ENCODE results near the gene INPP5D.
A peak's percentile ranks its signal among the peaks of the same experiment; 100 is the strongest.

INPP5D gene

GRCh38 chr2:233124421-233125080 lies 64.4 kb downstream of the INPP5D start:
- Histone ChIP-seq H3K4me1 (ENCODE audit: control insufficient read depth, low read length) (peaks cover 39% of the 10 kb centered on the region), H3K9me2 (replicated peaks; ENCODE audit: control insufficient read depth, low read length) (no peaks in the 10 kb centered on the region), H3K4me2 (ENCODE audit: low read length) (peak overlapping the region; percentile 74), H3K27ac (ENCODE audit: low read depth, low read length) (peak overlapping the region; percentile 80), H3K36me3 (ENCODE audit: control insufficient read depth, low read length) (peaks cover 55% of the 10 kb centered on the region), H3K27me3 (ENCODE audit: control insufficient read depth, low read length) (no peaks in the 10 kb centered on the region), H4K20me1 (ENCODE audit: control insufficient read depth, insufficient read depth, low read depth, low read length) (no peaks in the 10 kb centered on the region), H3K9me3 (ENCODE audit: control insufficient read depth, insufficient read depth, low read length) (no peaks in the 10 kb centered on the region), H3K79me2 (ENCODE audit: control insufficient read depth, low read length) (peaks cover 12% of the 10 kb centered on the region), H3K4me3 (ENCODE audit: low read length) (peak overlapping the region; percentile 58), H3F3A (ENCODE audit: control insufficient read depth, insufficient read depth) (no peaks in the 10 kb centered on the region; the same call in 1 of the 2 replicates)
- TF ChIP-seq CTCF (IDR thresholded peaks at IDR 0.05; ENCODE audit: low read depth, low read length, poor library complexity, severe bottlenecking) = no peak
- no peak for TF ChIP-seq EZH2phosphoT487 (IDR thresholded peaks at IDR 0.05; ENCODE audit: borderline replicate concordance, low read length)

- H3K79me2 ChIP-seq (ENCODE audit: control insufficient read depth, low read length) = peaks cover 7% of the 10 kb centered on the region
- peak overlapping the region; percentile 80 for H3K27ac ChIP-seq (ENCODE audit: low read depth, low read length)
- H3K36me3 ChIP-seq (ENCODE audit: control insufficient read depth, low read length) = peaks cover 62% of the 10 kb centered on the region
- peaks cover 37% of the 10 kb centered on the region for H3K4me1 ChIP-seq (ENCODE audit: control insufficient read depth, low read length)
- H3K4me3 ChIP-seq (ENCODE audit: low read length) = peak overlapping the region; percentile 58; the same call in 1 of the 2 replicates
- H3K27me3 ChIP-seq (ENCODE audit: control insufficient read depth, low read length) = no peaks in the 10 kb centered on the region
- no peak for TF ChIP-seq CTCF (IDR thresholded peaks at IDR 0.05; ENCODE audit: low read depth, low read length, poor library complexity, severe bottlenecking)
- no peak for TF ChIP-seq EZH2phosphoT487 (IDR thresholded peaks at IDR 0.05; ENCODE audit: borderline replicate concordance, low read length)
- no peaks in the 10 kb centered on the region for H4K20me1 ChIP-seq (ENCODE audit: control insufficient read depth, insufficient read depth, low read depth, low read length)
- no peaks in the 10 kb centered on the region for H3K9me3 ChIP-seq (ENCODE audit: control insufficient read depth, insufficient read depth, low read length)
- H3F3A ChIP-seq (ENCODE audit: control insufficient read depth, insufficient read depth) = no peaks in the 10 kb centered on the region; the same call in 1 of the 2 replicates
- H3K4me2 ChIP-seq (ENCODE audit: low read length) = peak overlapping the region; percentile 74
- no peaks in the 10 kb centered on the region for H3K9me2 ChIP-seq (replicated peaks; ENCODE audit: control insufficient read depth, low read length)
These were observed 65.4 kb downstream of the INPP5D start for GRCh38 chr2:233125455-233126065.

GRCh38 chr2:233129351-233129978 lies 69.3 kb downstream of the INPP5D start:
- H3K9me3 ChIP-seq (ENCODE audit: control insufficient read depth, insufficient read depth, low read length) = no peaks in the 10 kb centered on the region
- H3K4me2 ChIP-seq (ENCODE audit: low read length) = no peak overlapping the region
- no peaks in the 10 kb centered on the region for H3K9me2 ChIP-seq (replicated peaks; ENCODE audit: control insufficient read depth, low read length)
- H3F3A ChIP-seq (ENCODE audit: control insufficient read depth, insufficient read depth) = no peaks in the 10 kb centered on the region; the same call in 1 of the 2 replicates
- TF ChIP-seq CTCF (IDR thresholded peaks at IDR 0.05; ENCODE audit: low read depth, low read length, poor library complexity, severe bottlenecking) (peak; percentile 57), EZH2phosphoT487 (IDR thresholded peaks at IDR 0.05; ENCODE audit: borderline replicate concordance, low read length) (no peak)
- no peaks in the 10 kb centered on the region for H3K79me2 ChIP-seq (ENCODE audit: control insufficient read depth, low read length)
- H3K4me3 ChIP-seq (ENCODE audit: low read length) = no peak overlapping the region
- no peak overlapping the region for H3K27ac ChIP-seq (ENCODE audit: low read depth, low read length)
- H4K20me1 ChIP-seq (ENCODE audit: control insufficient read depth, insufficient read depth, low read depth, low read length) = no peaks in the 10 kb centered on the region
- H3K27me3 ChIP-seq (ENCODE audit: control insufficient read depth, low read length) = no peaks in the 10 kb centered on the region
- peaks cover 11% of the 10 kb centered on the region for H3K4me1 ChIP-seq (ENCODE audit: control insufficient read depth, low read length)
- peaks cover 68% of the 10 kb centered on the region for H3K36me3 ChIP-seq (ENCODE audit: control insufficient read depth, low read length)

All from DOHH2 (cell line).